Measurements from ENCODE around the gene P4HTM.

- TF ChIP-seq CTCF (IDR thresholded peaks at IDR 0.05) (no peak), POLR2A (IDR thresholded peaks at IDR 0.05) (no peak)
Measured at GRCh38 chr3:49017229-49017970, 27.4 kb downstream of the P4HTM start.
